GM10266 (cell line): ENCODE results near the gene MMADHC.

ENCODE experiments used
- DNase-seq: peaks from one replicate; pipeline ENCODE4 v3.0.0; 2012; ENCODE audit errors: extremely low spot score
- TF ChIP-seq, protein P1 (sequence below): IDR thresholded peaks from 2 replicates; pipeline ENCODE4 v1.5.1; 2012; ENCODE audit warnings: mild to moderate bottlenecking, low read depth; ENCODE audit not compliant: control insufficient read depth, insufficient read depth; ENCODE audit errors: missing control alignments

MMADHC gene

DNA sequence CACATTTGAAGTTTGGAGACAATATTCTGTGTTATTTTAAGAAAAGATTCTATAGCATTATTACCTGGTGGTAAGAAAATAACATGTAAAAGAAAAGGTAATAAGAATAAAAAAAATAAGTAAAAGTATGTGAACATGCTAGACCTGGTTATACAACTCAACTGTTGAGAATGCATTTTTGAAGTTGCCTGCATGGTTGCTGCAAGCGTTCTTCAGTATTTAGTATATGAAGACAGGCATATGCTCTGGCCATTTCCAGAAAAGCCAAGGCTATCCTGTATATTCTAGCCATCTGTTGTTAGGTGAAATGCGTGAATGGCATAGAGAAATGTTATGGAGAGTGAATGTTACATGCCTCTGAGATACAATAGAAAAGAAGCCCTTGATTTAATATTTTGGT is 6.8 kb upstream of the MMADHC start:
- TF ChIP-seq, protein P1, sequence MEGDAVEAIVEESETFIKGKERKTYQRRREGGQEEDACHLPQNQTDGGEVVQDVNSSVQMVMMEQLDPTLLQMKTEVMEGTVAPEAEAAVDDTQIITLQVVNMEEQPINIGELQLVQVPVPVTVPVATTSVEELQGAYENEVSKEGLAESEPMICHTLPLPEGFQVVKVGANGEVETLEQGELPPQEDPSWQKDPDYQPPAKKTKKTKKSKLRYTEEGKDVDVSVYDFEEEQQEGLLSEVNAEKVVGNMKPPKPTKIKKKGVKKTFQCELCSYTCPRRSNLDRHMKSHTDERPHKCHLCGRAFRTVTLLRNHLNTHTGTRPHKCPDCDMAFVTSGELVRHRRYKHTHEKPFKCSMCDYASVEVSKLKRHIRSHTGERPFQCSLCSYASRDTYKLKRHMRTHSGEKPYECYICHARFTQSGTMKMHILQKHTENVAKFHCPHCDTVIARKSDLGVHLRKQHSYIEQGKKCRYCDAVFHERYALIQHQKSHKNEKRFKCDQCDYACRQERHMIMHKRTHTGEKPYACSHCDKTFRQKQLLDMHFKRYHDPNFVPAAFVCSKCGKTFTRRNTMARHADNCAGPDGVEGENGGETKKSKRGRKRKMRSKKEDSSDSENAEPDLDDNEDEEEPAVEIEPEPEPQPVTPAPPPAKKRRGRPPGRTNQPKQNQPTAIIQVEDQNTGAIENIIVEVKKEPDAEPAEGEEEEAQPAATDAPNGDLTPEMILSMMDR, result no peak
- DNase-seq, result no peak

- TF ChIP-seq, protein P1, result no peak
Observed at GRCh38 chr2:149587950-149588487, 444 bp upstream of the MMADHC start.

DNA sequence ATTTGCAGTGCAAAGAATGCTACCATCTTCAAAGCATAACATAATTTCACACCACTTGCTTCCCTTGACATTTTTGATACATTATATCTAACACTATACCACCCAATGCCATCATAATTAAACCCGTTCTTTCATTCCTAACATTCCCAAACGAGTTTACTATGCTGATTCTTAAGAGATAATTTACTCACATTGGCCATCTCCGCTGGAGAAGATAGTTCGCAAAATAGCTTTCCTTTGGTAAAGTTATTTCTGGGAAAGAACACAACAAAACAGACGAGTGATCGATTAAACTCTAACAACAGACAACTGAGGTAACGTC is 716 bp downstream of the MMADHC start:
- TF ChIP-seq, protein P1, result no peak
- DNase-seq, result no peak

More at GRCh38 chr2:149587950-149588487, 444 bp upstream of the MMADHC start:
- DNase-seq, result no peak

DNA sequence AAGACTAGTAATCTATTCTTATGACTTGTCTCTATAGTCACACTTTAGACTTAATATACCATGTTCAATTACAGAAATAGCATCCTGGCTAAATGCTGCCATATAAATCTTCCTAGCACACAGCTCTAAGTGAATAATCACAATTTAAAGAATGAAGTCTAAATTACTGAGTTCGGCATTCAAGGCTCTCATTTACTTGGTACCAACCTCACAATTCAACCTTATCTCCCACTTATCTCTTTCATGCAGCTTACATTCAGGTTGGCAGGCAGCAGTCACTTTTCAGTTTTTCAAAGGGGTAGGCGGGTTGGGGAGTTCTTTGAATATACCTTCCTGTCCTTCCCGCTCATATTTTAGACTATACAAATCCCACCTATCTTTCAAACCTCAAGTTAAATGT is 1.5 kb downstream of the MMADHC start:
- DNase-seq, result no peak
- TF ChIP-seq, protein P1, result no peak

DNA sequence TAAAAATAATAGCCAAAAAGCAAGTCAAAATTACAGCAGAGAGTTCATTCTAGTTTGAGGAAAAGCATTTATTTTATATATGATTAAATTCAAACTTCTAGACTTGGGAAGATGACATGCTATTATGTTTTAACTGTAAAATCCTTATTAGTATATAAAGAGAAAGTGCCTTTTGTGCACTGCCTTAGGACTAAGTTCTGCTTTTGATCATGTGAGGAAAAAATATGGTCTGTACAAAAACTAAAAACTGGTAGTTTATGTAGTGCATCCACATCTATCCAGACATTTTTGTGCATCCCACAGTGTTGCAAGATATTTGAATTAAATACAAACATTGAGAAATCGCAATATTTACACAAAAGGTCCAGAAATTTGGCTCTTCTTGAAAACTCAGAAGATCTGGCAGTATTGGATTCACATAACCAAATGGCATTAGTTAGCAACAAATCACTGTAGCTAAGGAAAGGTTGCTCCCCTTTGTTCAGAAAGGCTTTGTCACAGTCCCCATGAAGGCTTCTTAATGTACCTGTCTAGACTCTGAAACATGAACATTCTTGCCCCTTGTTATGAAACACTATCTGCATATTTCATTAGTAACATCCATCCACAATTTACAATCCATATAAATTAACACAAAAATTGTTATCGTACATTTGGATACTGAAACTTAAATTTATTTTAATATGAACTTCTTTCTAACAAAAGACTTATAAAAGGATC is 2.2 kb downstream of the MMADHC start:
- TF ChIP-seq, protein P1, result no peak
- DNase-seq, result no peak

DNA sequence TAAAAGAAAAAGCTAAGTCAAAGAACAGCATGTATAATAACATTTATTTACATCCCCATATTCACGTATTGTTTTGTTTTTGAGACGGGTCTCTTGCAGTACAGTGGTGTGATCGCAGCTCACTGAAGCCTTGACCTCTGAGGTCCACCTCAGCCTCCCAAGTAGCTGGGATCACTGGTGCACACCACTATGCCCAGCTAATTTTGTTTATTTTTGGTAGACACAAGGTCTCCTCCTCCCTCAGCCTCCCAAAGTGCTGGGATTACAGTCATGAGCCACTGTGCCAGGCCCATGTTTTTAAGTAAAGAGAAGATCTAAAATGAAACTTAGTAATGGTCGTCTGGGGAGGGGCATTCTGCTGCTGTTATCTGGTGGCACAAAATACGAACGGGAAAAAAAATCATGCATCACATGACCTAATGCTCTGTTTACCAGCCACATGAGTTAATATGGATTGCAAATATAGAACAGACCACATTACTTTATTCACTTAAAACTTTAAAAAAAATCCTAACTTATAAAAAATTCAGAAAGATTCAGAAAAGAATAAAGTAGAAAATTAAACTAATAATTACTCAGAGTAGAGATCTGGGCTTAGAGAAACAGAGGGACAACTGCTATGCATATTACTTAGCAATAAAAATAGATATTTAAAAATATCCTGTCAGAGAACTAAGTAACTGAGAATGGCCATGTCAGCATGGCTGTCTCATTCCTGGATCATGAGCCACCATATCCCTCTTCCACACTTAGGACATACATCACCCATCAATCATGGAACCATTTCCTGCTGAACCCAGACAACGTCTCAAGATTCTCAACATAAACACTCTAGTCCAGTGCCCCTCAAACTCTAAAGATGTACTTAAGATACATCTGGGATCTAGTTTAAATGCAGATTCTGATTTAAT is 7.3 kb downstream of the MMADHC start:
- TF ChIP-seq, protein P1, result no peak
- DNase-seq, result no peak
